C4-2B (cell line): ENCODE measurements around the gene DNAJC12.

ENCODE experiments used
- CTCF ChIP-seq: fragments of 450-650 bp; conservative IDR thresholded peaks from 2 replicates; pipeline ENCODE4 v1.5.1; 2017; ENCODE audit warnings: mild to moderate bottlenecking
- ZFX ChIP-seq: fragments of 450-650 bp; IDR thresholded peaks from 2 replicates; pipeline ENCODE4 v1.6.1; 2017

- TF ChIP-seq CTCF (no peak), ZFX (no peak)
Measured at GRCh38 chr10:67775279-67775678, 62.7 kb downstream of the DNAJC12 start.
